IMR-90 (cell line): ENCODE measurements around the gene FLT3LG. TPM values are rescaled to one million over a fixed set of nuclear protein-coding genes. Genes with fewer than 3 reads are reported as not detected.

ENCODE experiments used
- ATAC-seq: fragments of 200-7000 bp; cut with Tn5 transposase; 2 replicates; pipeline ENCODE4 v1.9.1; 2020; ENCODE audit warnings: low read depth, mild to moderate bottlenecking, moderate library complexity
- BruUV-seq: library from RNA; stranded (reverse); fragments of 400-500 nt; replicated peaks from 2 replicates; lab custom pipeline; 2021; lab: Mats Ljungman, UMichigan
- CTCF ChIA-PET: fragments of 300-600 bp; formaldehyde crosslinking; extraction: SDS; loops from one replicate; lab custom pipeline; 2021; ENCODE audit warnings: antibody characterized with exemption; lab: Yijun Ruan, JAX
- POLR2A ChIA-PET: fragments of 300-600 bp; sonication (Branson Sonifier 250); formaldehyde crosslinking; loops from one replicate; lab custom pipeline; 2022; ENCODE audit warnings: antibody characterized with exemption; ENCODE audit not compliant: unreplicated experiment; lab: Charles Lee
- DNase-seq: peaks from one replicate; pipeline ENCODE4 v3.0.0; 2013
- H2AFZ ChIP-seq: replicated peaks from 2 replicates; pipeline ENCODE3; 2013; ENCODE audit warnings: low read length, mild to moderate bottlenecking; ENCODE audit not compliant: poor library complexity
- H2AK5ac ChIP-seq: 2 replicates; pipeline ENCODE4 v1.6.1; 2013; ENCODE audit warnings: low read depth, low read length, inconsistent platforms
- H2AK9ac ChIP-seq: replicated peaks from 2 replicates; pipeline ENCODE3; 2013; ENCODE audit warnings: mild to moderate bottlenecking, low read depth, low read length, moderate library complexity; ENCODE audit not compliant: poor library complexity
- H2BK120ac ChIP-seq: 2 replicates; pipeline ENCODE4 v1.6.1; 2013; ENCODE audit warnings: low read depth, low read length, inconsistent platforms
- H2BK15ac ChIP-seq: 3 replicates; pipeline ENCODE4 v1.6.1; 2013; ENCODE audit warnings: low read depth, low read length, inconsistent platforms
- H2BK20ac ChIP-seq: 2 replicates; pipeline ENCODE4 v1.6.1; 2013; ENCODE audit warnings: low read depth, mild to moderate bottlenecking, inconsistent platforms, low read length, moderate library complexity
- H2BK5ac ChIP-seq: 2 replicates; pipeline ENCODE4 v1.6.1; 2013; ENCODE audit warnings: mild to moderate bottlenecking, low read depth, low read length, inconsistent platforms; ENCODE audit not compliant: poor library complexity, severe bottlenecking
- H3K14ac ChIP-seq: replicated peaks from 2 replicates; pipeline ENCODE4 v1.6.1; 2013; ENCODE audit warnings: low read depth, low read length, inconsistent platforms
- H3K18ac ChIP-seq: 2 replicates; pipeline ENCODE4 v1.6.1; 2013; ENCODE audit warnings: low read depth, low read length, control low read depth
- H3K23ac ChIP-seq: 2 replicates; pipeline ENCODE4 v1.6.1; 2013; ENCODE audit warnings: low read depth, low read length, inconsistent platforms
- H3K27ac ChIP-seq: 2 replicates; pipeline ENCODE4 v1.5.1; 2013; ENCODE audit warnings: mild to moderate bottlenecking, control low read depth, low read length; ENCODE audit not compliant: insufficient read depth
- H3K27me3 ChIP-seq: 2 replicates; pipeline ENCODE4 v1.6.1; 2013; ENCODE audit warnings: low read length; ENCODE audit not compliant: control insufficient read depth, insufficient read depth
- H3K36me3 ChIP-seq: 2 replicates; pipeline ENCODE4 v1.6.1; 2013; ENCODE audit warnings: low read length, mixed read lengths; ENCODE audit not compliant: control insufficient read depth, insufficient read depth
- H3K4ac ChIP-seq: 2 replicates; pipeline ENCODE4 v1.6.1; 2013; ENCODE audit warnings: low read depth, low read length, inconsistent platforms
- H3K4me1 ChIP-seq: 2 replicates; pipeline ENCODE4 v1.6.1; 2013; ENCODE audit warnings: low read length, mixed read lengths; ENCODE audit not compliant: control insufficient read depth, insufficient read depth
- H3K4me2 ChIP-seq: 2 replicates; pipeline ENCODE4 v1.6.1; 2013; ENCODE audit warnings: low read depth, mild to moderate bottlenecking, control low read depth, low read length, moderate library complexity
- H3K4me3 ChIP-seq: 2 replicates; pipeline ENCODE4 v1.5.1; 2013; ENCODE audit warnings: low read depth, mild to moderate bottlenecking, control low read depth, low read length, moderate library complexity; ENCODE audit not compliant: insufficient read depth
- H3K56ac ChIP-seq: 2 replicates; pipeline ENCODE4 v1.6.1; 2013; ENCODE audit warnings: low read length, inconsistent platforms; ENCODE audit not compliant: insufficient read depth; ENCODE audit errors: extremely low read depth
- H3K79me1 ChIP-seq, 2 experiments: 2 replicates each; pipeline ENCODE4 v1.6.1; 2013; ENCODE audit warnings: low read length in 2 of 2, inconsistent platforms in 1 of 2, low read depth in 1 of 2
- H3K9ac ChIP-seq: 2 replicates; pipeline ENCODE4 v1.6.1; 2013; ENCODE audit warnings: low read depth, low read length, control low read depth
- H3K9me1 ChIP-seq: 2 replicates; pipeline ENCODE4 v1.6.1; 2013; ENCODE audit warnings: low read length, inconsistent platforms; ENCODE audit not compliant: insufficient read depth
- H3K9me3 ChIP-seq: 2 replicates; pipeline ENCODE4 v1.6.1; 2013; ENCODE audit warnings: low read length; ENCODE audit not compliant: control insufficient read depth, insufficient read depth
- H4K20me1 ChIP-seq: 2 replicates; pipeline ENCODE4 v1.6.1; 2013; ENCODE audit warnings: low read length, inconsistent platforms; ENCODE audit not compliant: insufficient read depth
- H4K5ac ChIP-seq: 2 replicates; pipeline ENCODE4 v1.6.1; 2013; ENCODE audit warnings: mild to moderate bottlenecking, low read depth, low read length, control low read depth
- H4K8ac ChIP-seq, 2 experiments: 2 replicates each; pipeline ENCODE4 v1.6.1; 2013; ENCODE audit warnings: low read depth in 2 of 2, low read length in 2 of 2, control low read depth in 1 of 2, inconsistent platforms in 1 of 2
- H4K91ac ChIP-seq: 2 replicates; pipeline ENCODE4 v1.6.1; 2013; ENCODE audit warnings: low read depth, low read length, inconsistent platforms; ENCODE audit not compliant: insufficient read depth
- BHLHE40 ChIP-seq: fragments of 150-350 bp; IDR thresholded peaks from 2 replicates; pipeline ENCODE4 v1.6.1; 2016; ENCODE audit warnings: mild to moderate bottlenecking, low read depth, low read length
- CEBPB ChIP-seq: IDR thresholded peaks from 2 replicates; pipeline ENCODE4 v1.6.1; 2012; ENCODE audit warnings: low read depth, low read length, improper control_type of control experiment
- CHD1 ChIP-seq: IDR thresholded peaks from 2 replicates; pipeline ENCODE4 v1.6.1; 2012; ENCODE audit warnings: low read depth, low read length, improper control_type of control experiment
- FOS ChIP-seq: fragments of 150-350 bp; IDR thresholded peaks from 2 replicates; pipeline ENCODE4 v1.6.1; 2016; ENCODE audit warnings: low read depth, low read length
- MAFK ChIP-seq: IDR thresholded peaks from 2 replicates; pipeline ENCODE4 v1.6.1; 2012; ENCODE audit warnings: low read depth, low read length, improper control_type of control experiment
- MAZ ChIP-seq: IDR thresholded peaks from 2 replicates; pipeline ENCODE4 v1.6.1; 2012; ENCODE audit warnings: low read depth, mild to moderate bottlenecking, low read length, improper control_type of control experiment, moderate library complexity, borderline replicate concordance
- MXI1 ChIP-seq: IDR thresholded peaks from 2 replicates; pipeline ENCODE4 v1.6.1; 2012; ENCODE audit warnings: low read depth, mild to moderate bottlenecking, low read length, moderate library complexity, borderline replicate concordance
- NFE2L2 ChIP-seq: fragments of 150-350 bp; IDR thresholded peaks from 2 replicates; pipeline ENCODE4 v1.6.1; 2016; ENCODE audit warnings: low read depth, mild to moderate bottlenecking, low read length
- POLR2A ChIP-seq: IDR thresholded peaks from 2 replicates; pipeline ENCODE4 v1.6.1; 2012; ENCODE audit warnings: mild to moderate bottlenecking, low read depth, low read length
- RAD21 ChIP-seq: IDR thresholded peaks from 2 replicates; pipeline ENCODE4 v1.6.1; 2012; ENCODE audit warnings: low read length, improper control_type of control experiment
- RCOR1 ChIP-seq: IDR thresholded peaks from 2 replicates; pipeline ENCODE4 v1.6.1; 2012; ENCODE audit warnings: mild to moderate bottlenecking, low read length, improper control_type of control experiment; ENCODE audit not compliant: insufficient replicate concordance
- RFX5 ChIP-seq: IDR thresholded peaks from 2 replicates; pipeline ENCODE4 v1.8.0; 2012; ENCODE audit warnings: low read depth, mild to moderate bottlenecking, low read length, moderate library complexity
- SMC3 ChIP-seq: fragments of 150-350 bp; IDR thresholded peaks from 2 replicates; pipeline ENCODE4 v1.6.1; 2016; ENCODE audit warnings: low read depth, mild to moderate bottlenecking, antibody characterized with exemption, low read length, moderate library complexity
- WGBS, 2 experiments: methylation state at CpG; one replicate each; pipeline versions ENCODE4 v1.1.5 to v1.1.7; 2013; ENCODE audit warnings: missing lambda C conversion rate in 2 of 2; ENCODE audit not compliant: insufficient read length in 1 of 2; ENCODE audit errors: extremely low coverage in 2 of 2; 5-methylcytosine and 5-hydroxymethylcytosine counted together
- dilution Hi-C: fragments of 300-500 bp; cut with HindIII; formaldehyde crosslinking; loops from one replicate; pipeline ENCODE4 v1.14.3; 2018; ENCODE audit warnings: low sequenced_read_pairs; ENCODE audit not compliant: unreplicated experiment
- in situ Hi-C: fragments of 300-500 bp; cut with MboI; formaldehyde crosslinking; loops from 3 replicates; pipeline ENCODE4 v1.14.3; 2019; ENCODE audit warnings: low sequenced_read_pairs, inconsistent platforms, mixed read lengths
- intact Hi-C: fragments of 100-400 bp; cut with micrococcal nuclease; formaldehyde crosslinking; loops from 2 replicates; pipeline ENCODE4 v1.10.0; 2022
- polyA plus RNA-seq, 3 experiments: library from polyadenylated mRNA; depleted of rRNA; stranded (reverse); fragments of >200 nt; gene quantifications; 2 replicates each; pipeline ENCODE4 v1.2.3, GENCODE V29; 2012; ENCODE audit warnings: low replicate concordance in 1 of 3
- total RNA-seq: library from RNA; depleted of rRNA; stranded (reverse); fragments of >200 nt; gene quantifications from 2 replicates; pipeline ENCODE4 v1.2.3, GENCODE V29; 2012
- TF ChIP-seq, protein P1 (sequence below): fragments of 150-350 bp; IDR thresholded peaks from 2 replicates; pipeline ENCODE4 v1.6.1; 2017; ENCODE audit warnings: mild to moderate bottlenecking, antibody characterized with exemption, low read length, low read depth
- TF ChIP-seq, protein P2 (sequence below): conservative IDR thresholded peaks from 2 replicates; pipeline ENCODE4 v1.5.1; 2012; ENCODE audit warnings: mild to moderate bottlenecking, low read depth, low read length, improper control_type of control experiment
- TF ChIP-seq, protein P3 (sequence below): fragments of 150-350 bp; IDR thresholded peaks from 2 replicates; pipeline ENCODE4 v1.6.1; 2016; ENCODE audit warnings: low read depth, mild to moderate bottlenecking, low read length, moderate library complexity, borderline replicate concordance

FLT3LG gene
- total and polyA plus RNA-seq, 2 of the 4 experiments (the other 2 are of a cell fraction): 0.90 to 8.3 TPM

DNA sequence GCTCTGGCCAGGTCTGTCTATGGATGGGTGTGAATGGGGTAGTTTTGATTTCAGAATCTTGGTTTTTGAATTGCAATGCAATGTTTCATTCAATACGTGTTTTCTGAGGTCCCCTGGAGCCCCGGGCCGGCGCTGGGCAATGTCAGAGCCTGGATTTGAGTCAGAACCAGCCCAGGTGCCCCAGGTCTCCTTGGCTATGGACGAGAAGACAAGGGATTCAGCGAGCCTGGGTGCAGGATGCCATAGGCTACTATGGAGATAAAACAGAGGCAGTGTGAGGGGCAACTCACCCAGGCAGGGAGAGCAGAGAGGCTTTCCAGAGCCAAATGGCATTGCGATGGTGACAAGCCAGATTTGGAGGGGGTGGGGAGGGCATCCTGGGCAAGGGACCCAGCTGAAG is 12.2 kb downstream of the FLT3LG start:
- H2BK15ac ChIP-seq: no peak overlapping the region
- intact Hi-C loops: no loop called here
- no peak overlapping the region for H3K23ac ChIP-seq
- no peaks in the 10 kb centered on the region for H3K9me3 ChIP-seq
- peak overlapping the region; percentile 64 to 98; a peak in 2 of 4 replicates for H4K8ac ChIP-seq
- H3K79me1 ChIP-seq: peaks cover 11 to 26% of the 10 kb centered on the region in 2 experiments
- 84% methylated on average over 5 of the region's 7 CpGs; no CpG with 5 or more reads in 1 of the 2 experiments for WGBS, 2 experiments
- CTCF ChIA-PET: no interaction called here
- in situ Hi-C loops: no loop called here
- H3K36me3 ChIP-seq: peaks cover 29% of the 10 kb centered on the region
- no peak overlapping the region for H3K4me3 ChIP-seq
- no peak overlapping the region for H3K18ac ChIP-seq
- peaks cover 5% of the 10 kb centered on the region for H3K9me1 ChIP-seq
- peak overlapping the region; percentile 48 for H2AK9ac ChIP-seq
- H4K20me1 ChIP-seq: peaks cover 38% of the 10 kb centered on the region
- peaks cover 7% of the 10 kb centered on the region for H3K4me1 ChIP-seq
- TF ChIP-seq, protein P1, sequence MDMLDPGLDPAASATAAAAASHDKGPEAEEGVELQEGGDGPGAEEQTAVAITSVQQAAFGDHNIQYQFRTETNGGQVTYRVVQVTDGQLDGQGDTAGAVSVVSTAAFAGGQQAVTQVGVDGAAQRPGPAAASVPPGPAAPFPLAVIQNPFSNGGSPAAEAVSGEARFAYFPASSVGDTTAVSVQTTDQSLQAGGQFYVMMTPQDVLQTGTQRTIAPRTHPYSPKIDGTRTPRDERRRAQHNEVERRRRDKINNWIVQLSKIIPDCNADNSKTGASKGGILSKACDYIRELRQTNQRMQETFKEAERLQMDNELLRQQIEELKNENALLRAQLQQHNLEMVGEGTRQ: no peak
- TF ChIP-seq NFE2L2 (no peak), RAD21 (no peak), CEBPB (no peak), MAFK (no peak), RFX5 (no peak), BHLHE40 (no peak), MAZ (no peak), RCOR1 (no peak), POLR2A (no peak), FOS (no peak), CHD1 (no peak), MXI1 (no peak), SMC3 (no peak)
- TF ChIP-seq, protein P2, sequence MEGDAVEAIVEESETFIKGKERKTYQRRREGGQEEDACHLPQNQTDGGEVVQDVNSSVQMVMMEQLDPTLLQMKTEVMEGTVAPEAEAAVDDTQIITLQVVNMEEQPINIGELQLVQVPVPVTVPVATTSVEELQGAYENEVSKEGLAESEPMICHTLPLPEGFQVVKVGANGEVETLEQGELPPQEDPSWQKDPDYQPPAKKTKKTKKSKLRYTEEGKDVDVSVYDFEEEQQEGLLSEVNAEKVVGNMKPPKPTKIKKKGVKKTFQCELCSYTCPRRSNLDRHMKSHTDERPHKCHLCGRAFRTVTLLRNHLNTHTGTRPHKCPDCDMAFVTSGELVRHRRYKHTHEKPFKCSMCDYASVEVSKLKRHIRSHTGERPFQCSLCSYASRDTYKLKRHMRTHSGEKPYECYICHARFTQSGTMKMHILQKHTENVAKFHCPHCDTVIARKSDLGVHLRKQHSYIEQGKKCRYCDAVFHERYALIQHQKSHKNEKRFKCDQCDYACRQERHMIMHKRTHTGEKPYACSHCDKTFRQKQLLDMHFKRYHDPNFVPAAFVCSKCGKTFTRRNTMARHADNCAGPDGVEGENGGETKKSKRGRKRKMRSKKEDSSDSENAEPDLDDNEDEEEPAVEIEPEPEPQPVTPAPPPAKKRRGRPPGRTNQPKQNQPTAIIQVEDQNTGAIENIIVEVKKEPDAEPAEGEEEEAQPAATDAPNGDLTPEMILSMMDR: no peak
- TF ChIP-seq, protein P3, sequence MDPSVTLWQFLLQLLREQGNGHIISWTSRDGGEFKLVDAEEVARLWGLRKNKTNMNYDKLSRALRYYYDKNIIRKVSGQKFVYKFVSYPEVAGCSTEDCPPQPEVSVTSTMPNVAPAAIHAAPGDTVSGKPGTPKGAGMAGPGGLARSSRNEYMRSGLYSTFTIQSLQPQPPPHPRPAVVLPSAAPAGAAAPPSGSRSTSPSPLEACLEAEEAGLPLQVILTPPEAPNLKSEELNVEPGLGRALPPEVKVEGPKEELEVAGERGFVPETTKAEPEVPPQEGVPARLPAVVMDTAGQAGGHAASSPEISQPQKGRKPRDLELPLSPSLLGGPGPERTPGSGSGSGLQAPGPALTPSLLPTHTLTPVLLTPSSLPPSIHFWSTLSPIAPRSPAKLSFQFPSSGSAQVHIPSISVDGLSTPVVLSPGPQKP: no peak
- H3K14ac ChIP-seq: no peak overlapping the region
- H3K27me3 ChIP-seq: no peaks in the 10 kb centered on the region
- dilution Hi-C loops: no loop called here
- no peak overlapping the region for H4K91ac ChIP-seq
- DNase-seq (no peak), ATAC-seq (no peak)
- H4K5ac ChIP-seq: peak overlapping the region; percentile 65
- H3K9ac ChIP-seq: no peak overlapping the region
- H2BK20ac ChIP-seq: no peak overlapping the region
- H3K56ac ChIP-seq: no peak overlapping the region
- 0 out of 2 replicates have a peak overlapping the region, but pooled peaks have one; percentile 53 for H3K4ac ChIP-seq
- POLR2A ChIA-PET: no interaction called here
- H3K27ac ChIP-seq: no peak overlapping the region
- H2BK5ac ChIP-seq: no peak overlapping the region
- H3K4me2 ChIP-seq: no peak overlapping the region
- no TSS peak for BruUV-seq
- peak overlapping the region; percentile 39; the same call in 1 of the 2 replicates for H2AK5ac ChIP-seq
- no peak overlapping the region for H2AFZ ChIP-seq
- H2BK120ac ChIP-seq: no peak overlapping the region
